Common myeloid progenitor, CD34-positive (primary cell): ENCODE data around the gene STON1.

Source experiments
- CTCF ChIA-PET: fragments of 350-600 bp; sonication (Branson Sonifier 250); formaldehyde crosslinking; loops from one replicate; lab custom pipeline; 2021; ENCODE audit warnings: antibody characterized with exemption; lab: Charles Lee
- POLR2A ChIA-PET: fragments of 350-600 bp; sonication (Branson Sonifier 250); formaldehyde crosslinking; loops from one replicate; lab custom pipeline; 2021; ENCODE audit warnings: antibody characterized with exemption; lab: Charles Lee
- DNase-seq, 3 donors: peaks; one replicate each; pipeline versions ENCODE4 v3.0.0 to v3.0.0-alpha.2; 2013
- H3K27ac ChIP-seq, 2 experiments: 1 replicate in 1 of 2; 2 replicates in 1 of 2; pipeline ENCODE4 v1.7.0; 2013; ENCODE audit warnings: inconsistent platforms in 2 of 2, low read length in 2 of 2, mild to moderate bottlenecking in 2 of 2, low read depth in 1 of 2, moderate library complexity in 1 of 2; ENCODE audit not compliant: severe bottlenecking in 2 of 2, insufficient read depth in 1 of 2, poor library complexity in 1 of 2
- H3K27me3 ChIP-seq, 5 experiments: replicated peaks in 2 of 5; 1 replicate in 3 of 5; 2 replicates in 2 of 5; pipeline versions ENCODE4 v1.6.1 to v1.7.0; 2013; ENCODE audit warnings: low read length in 4 of 5, mild to moderate bottlenecking in 2 of 5, moderate library complexity in 2 of 5, inconsistent platforms in 1 of 5; ENCODE audit not compliant: insufficient read depth in 5 of 5, control insufficient read depth in 4 of 5
- H3K36me3 ChIP-seq, 4 experiments: 1 replicate in 2 of 4; 2 replicates in 2 of 4; pipeline versions ENCODE4 v1.6.1 to v1.7.0; 2013; ENCODE audit warnings: low read length in 3 of 4, control low read depth in 1 of 4, mild to moderate bottlenecking in 1 of 4; ENCODE audit not compliant: control insufficient read depth in 4 of 4, insufficient read depth in 4 of 4
- H3K4me1 ChIP-seq, 4 experiments: 1 replicate in 3 of 4; 2 replicates in 1 of 4; pipeline versions ENCODE4 v1.6.1 to v1.7.1; 2013; ENCODE audit warnings: low read length in 3 of 4, mild to moderate bottlenecking in 3 of 4, control low read depth in 1 of 4, inconsistent platforms in 1 of 4, moderate library complexity in 1 of 4; ENCODE audit not compliant: control insufficient read depth in 4 of 4, insufficient read depth in 4 of 4; ENCODE audit errors: control extremely low read depth in 1 of 4
- H3K4me3 ChIP-seq, 7 experiments: 1 replicate in 4 of 7; 2 replicates in 3 of 7; pipeline versions ENCODE4 v1.5.1 to v1.7.0; 2013; ENCODE audit warnings: mild to moderate bottlenecking in 7 of 7, low read length in 6 of 7, moderate library complexity in 6 of 7, inconsistent platforms in 2 of 7, low read depth in 2 of 7, control low read depth in 1 of 7; ENCODE audit not compliant: insufficient read depth in 4 of 7, control insufficient read depth in 1 of 7; ENCODE audit errors: extremely low read depth in 1 of 7
- H3K9me3 ChIP-seq, 5 experiments: 1 replicate in 4 of 5; 2 replicates in 1 of 5; pipeline versions ENCODE4 v1.6.1 to v1.7.1; 2013; ENCODE audit warnings: low read length in 4 of 5, mild to moderate bottlenecking in 2 of 5, inconsistent platforms in 1 of 5, low read depth in 1 of 5, moderate library complexity in 1 of 5; ENCODE audit not compliant: control insufficient read depth in 4 of 5, insufficient read depth in 2 of 5; ENCODE audit errors: control extremely low read depth in 1 of 5
- WGBS: methylation state at CpG from one replicate; pipeline ENCODE4 v1.1.5; 2013; ENCODE audit not compliant: insufficient coverage; 5-methylcytosine and 5-hydroxymethylcytosine counted together

The STON1 gene

DNA sequence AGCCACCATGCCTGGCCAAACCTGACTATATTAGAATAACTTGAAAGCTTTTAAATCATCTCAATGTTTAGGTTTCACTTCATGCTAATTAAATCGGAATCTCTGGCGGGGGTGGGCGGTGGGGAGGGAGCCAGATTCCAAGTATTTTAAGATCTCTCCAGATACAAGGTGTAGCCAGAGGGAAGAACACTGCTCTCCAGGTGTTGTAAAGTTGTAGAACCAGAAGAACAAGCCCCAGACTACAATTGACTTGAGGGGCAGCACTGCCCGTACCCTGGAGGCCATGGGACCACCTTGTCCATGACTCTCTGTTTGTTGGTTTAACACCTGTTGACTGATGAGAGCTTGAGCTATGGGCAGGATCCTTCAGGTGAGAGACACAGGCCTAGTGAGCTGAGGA is 54.6 kb downstream of the STON1 start:
- H3K36me3 ChIP-seq, result no peaks in the 10 kb centered on the region
- no peak overlapping the region for H3K27ac ChIP-seq
- no peak overlapping the region for H3K4me3 ChIP-seq
- WGBS, result no CpG with 5 or more reads among the region's 4 CpGs
- peaks cover 0 to 3% (median 1%) of the 10 kb centered on the region in 4 experiments for H3K4me1 ChIP-seq
- no peak for DNase-seq
- H3K9me3 ChIP-seq, result peaks cover 0 to 2% (median 0%) of the 10 kb centered on the region in 5 experiments
- H3K27me3 ChIP-seq, result no peaks in the 10 kb centered on the region
- ChIA-PET CTCF (interaction anchor here (0.6 kb wide), 1 partner anchor 32 kb away, joined by 3 read pairs; no protein-coding TSS in a partner anchor), POLR2A (no interaction called here)

DNA sequence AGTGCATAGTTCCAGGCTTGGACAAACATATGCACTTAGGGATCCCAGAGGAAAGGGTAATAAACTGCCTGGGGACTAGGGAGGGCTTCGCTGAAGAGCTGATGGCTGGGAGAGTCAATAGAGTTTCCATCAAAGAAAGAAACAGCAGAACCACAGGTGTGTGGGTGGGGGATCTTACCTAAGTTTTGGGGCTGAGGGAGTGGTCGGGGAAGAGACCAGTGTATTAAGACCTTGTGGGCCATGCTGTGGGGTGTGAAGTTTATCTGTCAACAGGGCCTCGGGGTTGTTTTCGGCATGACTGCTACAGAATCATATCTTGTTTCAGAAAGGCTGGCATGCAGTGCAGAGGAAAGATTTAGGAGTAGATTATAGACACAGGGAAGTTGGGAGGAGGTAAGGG is 56.5 kb downstream of the STON1 start:
- H3K36me3 ChIP-seq, result no peaks in the 10 kb centered on the region
- H3K9me3 ChIP-seq, result peaks cover 0 to 2% (median 0%) of the 10 kb centered on the region in 5 experiments
- no peak for DNase-seq
- H3K27ac ChIP-seq, result no peak overlapping the region
- peaks cover 0 to 3% (median 1%) of the 10 kb centered on the region in 4 experiments for H3K4me1 ChIP-seq
- CTCF ChIA-PET, result no interaction called here
- 62% methylated on average over 3 of the region's 4 CpGs for WGBS
- H3K27me3 ChIP-seq, result no peaks in the 10 kb centered on the region
- no peak overlapping the region for H3K4me3 ChIP-seq
- POLR2A ChIA-PET, result no interaction called here

DNA sequence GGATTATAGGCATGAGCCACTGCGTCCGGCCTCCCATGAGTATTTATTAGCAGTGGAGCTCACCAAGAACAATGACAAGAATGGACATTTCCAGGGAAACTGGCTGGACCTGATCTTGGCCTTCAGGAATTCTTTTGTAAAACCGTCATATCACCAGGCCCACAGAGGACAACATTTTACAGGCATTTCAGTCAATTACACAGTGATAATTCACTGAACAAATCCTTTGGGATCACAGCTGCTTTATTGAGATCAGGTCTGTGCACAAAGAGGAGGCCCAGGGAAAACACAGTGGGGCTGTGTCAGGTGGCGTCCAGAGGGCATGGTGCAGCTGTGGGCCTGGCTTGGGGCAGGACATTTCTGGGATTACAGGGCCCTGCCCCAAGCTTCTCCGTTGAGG is 57.6 kb downstream of the STON1 start:
- H3K27me3 ChIP-seq, result no peaks in the 10 kb centered on the region
- no peaks in the 10 kb centered on the region for H3K9me3 ChIP-seq
- peaks cover 0 to 3% (median 1%) of the 10 kb centered on the region in 4 experiments for H3K4me1 ChIP-seq
- POLR2A ChIA-PET, result no interaction called here
- DNase-seq, result no peak
- H3K27ac ChIP-seq, result no peak overlapping the region
- WGBS, result 95% methylated on average over 4 of the region's 5 CpGs
- H3K4me3 ChIP-seq, result no peak overlapping the region
- CTCF ChIA-PET, result interaction anchor here (1.1 to 1.6 kb wide), 5 partner anchors 13 to 52 kb away, joined by 3 to 6 read pairs (median 3); no protein-coding TSS in a partner anchor
- no peaks in the 10 kb centered on the region for H3K36me3 ChIP-seq

DNA sequence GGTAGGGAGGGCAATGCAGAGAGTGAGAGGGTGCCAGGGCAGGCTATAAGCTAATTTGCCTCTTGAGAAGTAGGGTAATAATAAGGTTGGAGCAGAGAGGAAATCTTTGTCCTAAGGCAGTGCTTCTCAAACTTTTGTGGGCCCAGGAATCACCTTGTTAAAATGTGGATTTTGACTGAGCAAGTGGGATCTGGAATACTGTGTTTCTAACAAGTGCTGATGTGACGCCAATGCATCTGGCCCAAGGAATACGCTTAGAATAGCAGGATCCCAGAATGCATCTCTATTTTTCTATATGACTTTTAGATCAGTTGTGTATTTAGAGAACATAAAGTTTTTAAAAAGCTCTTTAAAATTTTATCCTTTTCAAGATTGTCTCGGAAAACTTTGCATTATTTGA is 58.0 kb downstream of the STON1 start:
- no peak for DNase-seq
- Histone ChIP-seq H3K27me3 (no peaks in the 10 kb centered on the region), H3K27ac (no peak overlapping the region), H3K9me3 (no peaks in the 10 kb centered on the region), H3K4me1 (peaks cover 0 to 3% (median 1%) of the 10 kb centered on the region in 4 experiments), H3K4me3 (no peak overlapping the region), H3K36me3 (no peaks in the 10 kb centered on the region)
- WGBS, result no CpG with 5 or more reads among the region's 3 CpGs
- ChIA-PET POLR2A (no interaction called here), CTCF (interaction anchor here (1.1 to 1.6 kb wide), 5 partner anchors 12 to 53 kb away, joined by 3 to 6 read pairs (median 3); no protein-coding TSS in a partner anchor)

DNA sequence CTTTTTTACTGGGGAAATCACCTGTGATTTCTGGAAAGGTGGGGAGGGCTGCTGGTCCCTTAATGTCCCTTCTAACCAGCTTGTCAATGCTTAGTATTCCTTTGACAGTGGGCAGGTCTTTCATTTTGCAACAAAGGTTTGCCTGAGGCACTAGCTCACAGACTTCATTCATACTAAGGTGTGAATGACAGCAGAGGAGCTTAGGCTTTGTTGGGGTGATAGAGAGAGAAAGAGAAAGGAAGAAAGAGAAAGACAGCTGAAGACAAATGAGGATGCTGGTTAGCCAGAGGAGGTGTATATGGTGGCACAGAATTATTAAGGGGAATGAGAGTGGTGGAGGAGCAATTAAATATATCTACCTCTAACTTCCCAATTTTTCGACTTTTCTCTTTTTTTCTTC is 58.8 kb downstream of the STON1 start:
- ChIA-PET POLR2A (no interaction called here), CTCF (interaction anchor here (0.9 to 1.6 kb wide), 5 partner anchors 9 to 54 kb away, joined by 3 to 6 read pairs (median 3); no protein-coding TSS in a partner anchor)
- no peak overlapping the region for H3K27ac ChIP-seq
- H3K27me3 ChIP-seq, result no peaks in the 10 kb centered on the region
- H3K4me3 ChIP-seq, result peak overlapping the region in 1 of 7 experiments; percentile 21
- H3K9me3 ChIP-seq, result no peaks in the 10 kb centered on the region
- H3K36me3 ChIP-seq, result no peaks in the 10 kb centered on the region
- peaks cover 0 to 3% (median 1%) of the 10 kb centered on the region in 4 experiments for H3K4me1 ChIP-seq
- no peak for DNase-seq
- no CpG with 5 or more reads among the region's 1 CpG for WGBS

DNA sequence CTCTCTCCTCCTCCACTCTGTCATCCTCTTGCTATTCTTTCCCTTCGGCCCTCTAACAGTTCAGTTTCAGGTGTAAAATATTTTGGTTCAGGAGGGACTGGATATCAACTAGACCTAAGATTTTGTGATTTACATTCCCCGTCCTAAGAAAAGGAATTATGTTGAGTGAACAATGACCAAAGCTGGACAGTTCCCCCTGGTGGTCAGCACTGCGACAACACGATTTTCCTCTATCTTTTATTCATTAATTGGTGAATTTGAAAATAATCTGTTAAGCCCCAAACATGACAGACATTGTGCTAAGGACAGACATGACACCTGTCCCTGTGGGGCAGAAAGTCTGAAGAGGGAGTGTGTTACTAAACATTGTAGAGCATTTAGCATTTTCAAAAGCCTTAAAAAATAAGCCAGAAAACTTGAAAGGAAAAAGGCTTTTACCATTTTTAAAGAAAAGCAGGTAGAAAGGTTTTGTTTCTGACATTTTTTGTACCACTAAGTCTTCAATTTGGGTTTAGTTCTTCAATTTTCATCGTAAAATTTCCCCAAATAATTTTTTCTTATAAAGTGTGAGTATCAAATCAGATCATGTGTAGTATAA is 59.3 kb downstream of the STON1 start:
- Histone ChIP-seq H3K9me3 (no peaks in the 10 kb centered on the region), H3K4me3 (peak overlapping the region in 1 of 7 experiments; percentile 21), H3K27ac (no peak overlapping the region), H3K36me3 (no peaks in the 10 kb centered on the region), H3K4me1 (peaks cover 0 to 3% (median 1%) of the 10 kb centered on the region in 4 experiments), H3K27me3 (no peaks in the 10 kb centered on the region)
- DNase-seq, result peak; percentile 27 to 43 (median 40)
- ChIA-PET POLR2A (no interaction called here), CTCF (interaction anchor here (0.9 kb wide), 2 partner anchors 8 to 11 kb away, joined by 3 to 6 read pairs; no protein-coding TSS in a partner anchor)
- no CpG with 5 or more reads among the region's 5 CpGs for WGBS

DNA sequence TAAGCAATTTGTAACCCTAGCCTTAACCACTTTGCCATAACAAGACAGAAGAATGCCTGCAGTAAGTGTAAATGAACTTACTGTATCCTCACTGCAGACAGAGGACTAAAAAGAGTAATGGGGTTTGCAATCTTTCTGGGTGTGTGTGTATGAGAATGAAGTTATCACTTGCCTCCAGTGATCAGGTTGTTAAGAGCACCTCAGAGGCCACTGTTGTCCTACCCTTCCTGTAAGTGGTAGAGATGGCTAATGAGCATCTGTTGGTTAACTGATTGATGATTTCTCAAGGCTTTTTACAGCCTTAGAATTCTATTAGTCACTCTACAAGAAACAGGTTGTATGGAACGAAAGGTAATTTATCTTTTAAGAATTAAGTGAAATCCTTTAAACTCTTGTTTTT is 60.1 kb downstream of the STON1 start:
- Histone ChIP-seq H3K27ac (no peak overlapping the region), H3K4me3 (no peak overlapping the region), H3K36me3 (no peaks in the 10 kb centered on the region), H3K4me1 (peaks cover 0 to 3% (median 1%) of the 10 kb centered on the region in 4 experiments), H3K27me3 (no peaks in the 10 kb centered on the region), H3K9me3 (no peaks in the 10 kb centered on the region)
- no CpG with 5 or more reads among the region's 1 CpG for WGBS
- ChIA-PET CTCF (no interaction called here), POLR2A (no interaction called here)
- no peak for DNase-seq
